ENCODE data around the gene ASB16. TPM values are rescaled to one million over a fixed set of nuclear protein-coding genes. Genes with fewer than 3 reads are reported as not detected.
A peak's percentile ranks its signal among the peaks of the same experiment; 100 is the strongest.

Gene ASB16
- total and polyA plus RNA-seq, 9 of the 15 experiments (the other 6 are each of a cell fraction or from before 2014, with no cell fraction given) = 0.03 to 0.07 TPM; not detected in 7

DNA sequence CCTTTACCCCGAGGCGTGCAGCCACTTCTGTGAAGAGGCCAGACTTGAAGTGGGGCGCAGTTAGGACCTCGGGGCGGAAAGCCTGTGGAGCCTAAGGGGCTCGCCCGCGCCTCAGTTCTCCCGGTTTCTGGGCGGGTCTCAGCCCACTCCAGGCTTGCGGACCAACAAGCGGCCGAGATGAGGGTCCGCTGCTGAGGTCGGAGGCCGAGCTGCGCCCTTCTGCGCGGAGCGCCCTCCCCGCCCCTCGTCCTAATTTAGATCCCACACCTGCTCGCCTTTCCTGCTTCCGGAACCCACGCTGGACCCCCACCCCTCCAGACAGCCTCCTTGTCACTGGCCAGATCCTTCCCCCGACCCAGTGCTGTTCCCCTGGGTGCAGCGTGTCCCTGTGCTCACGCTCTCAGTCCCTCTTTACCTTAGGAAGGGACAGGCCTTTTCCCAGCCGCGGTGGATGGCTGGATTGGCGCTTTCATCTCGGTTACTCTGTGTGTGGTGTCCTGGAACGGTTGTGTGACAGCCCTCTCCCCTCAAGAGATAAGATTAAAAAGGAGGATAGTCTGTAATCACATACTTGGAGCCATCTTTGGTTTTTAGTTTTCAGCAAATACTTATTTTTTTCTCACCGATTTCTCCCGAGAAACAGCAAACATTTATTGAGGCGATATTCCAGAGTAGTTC is 30.1 kb downstream of the ASB16 start (continued):
- TF ChIP-seq, protein P1, sequence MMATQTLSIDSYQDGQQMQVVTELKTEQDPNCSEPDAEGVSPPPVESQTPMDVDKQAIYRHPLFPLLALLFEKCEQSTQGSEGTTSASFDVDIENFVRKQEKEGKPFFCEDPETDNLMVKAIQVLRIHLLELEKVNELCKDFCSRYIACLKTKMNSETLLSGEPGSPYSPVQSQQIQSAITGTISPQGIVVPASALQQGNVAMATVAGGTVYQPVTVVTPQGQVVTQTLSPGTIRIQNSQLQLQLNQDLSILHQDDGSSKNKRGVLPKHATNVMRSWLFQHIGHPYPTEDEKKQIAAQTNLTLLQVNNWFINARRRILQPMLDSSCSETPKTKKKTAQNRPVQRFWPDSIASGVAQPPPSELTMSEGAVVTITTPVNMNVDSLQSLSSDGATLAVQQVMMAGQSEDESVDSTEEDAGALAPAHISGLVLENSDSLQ (IDR thresholded peaks at IDR 0.05) = peak; percentile 27; the same call in 1 of the 2 replicates
- TF ChIP-seq TCF7L2 (IDR thresholded peaks at IDR 0.05; ENCODE audit: low read depth, low read length) (no peak), ATF1 (CRISPR knock-in tag; IDR thresholded peaks at IDR 0.05) (no peak), ATF1 (tag; IDR thresholded peaks at IDR 0.05) (0 out of 2 replicates have a peak, but pooled peaks have one; percentile 33), L3MBTL2 (IDR thresholded peaks at IDR 0.05) (peak; percentile 10; the same call in 1 of the 2 replicates), ZNF24 (IDR thresholded peaks at IDR 0.05) (no peak), EP400 (IDR thresholded peaks at IDR 0.05) (peak; percentile 57; the same call in 1 of the 2 replicates), C11orf30 (IDR thresholded peaks at IDR 0.05; ENCODE audit: low read depth) (no peak), KLF13 (tag; IDR thresholded peaks at IDR 0.05; ENCODE audit: borderline replicate concordance, low read depth) (no peak)
- TF ChIP-seq, protein P2, sequence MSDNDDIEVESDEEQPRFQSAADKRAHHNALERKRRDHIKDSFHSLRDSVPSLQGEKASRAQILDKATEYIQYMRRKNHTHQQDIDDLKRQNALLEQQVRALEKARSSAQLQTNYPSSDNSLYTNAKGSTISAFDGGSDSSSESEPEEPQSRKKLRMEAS (CRISPR knock-in tag; IDR thresholded peaks at IDR 0.05) = 0 out of 2 replicates have a peak, but pooled peaks have one; percentile 7
- TF ChIP-seq, protein P3, sequence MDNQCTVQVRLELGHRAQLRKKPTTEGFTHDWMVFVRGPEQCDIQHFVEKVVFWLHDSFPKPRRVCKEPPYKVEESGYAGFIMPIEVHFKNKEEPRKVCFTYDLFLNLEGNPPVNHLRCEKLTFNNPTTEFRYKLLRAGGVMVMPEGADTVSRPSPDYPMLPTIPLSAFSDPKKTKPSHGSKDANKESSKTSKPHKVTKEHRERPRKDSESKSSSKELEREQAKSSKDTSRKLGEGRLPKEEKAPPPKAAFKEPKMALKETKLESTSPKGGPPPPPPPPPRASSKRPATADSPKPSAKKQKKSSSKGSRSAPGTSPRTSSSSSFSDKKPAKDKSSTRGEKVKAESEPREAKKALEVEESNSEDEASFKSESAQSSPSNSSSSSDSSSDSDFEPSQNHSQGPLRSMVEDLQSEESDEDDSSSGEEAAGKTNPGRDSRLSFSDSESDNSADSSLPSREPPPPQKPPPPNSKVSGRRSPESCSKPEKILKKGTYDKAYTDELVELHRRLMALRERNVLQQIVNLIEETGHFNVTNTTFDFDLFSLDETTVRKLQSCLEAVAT (IDR thresholded peaks at IDR 0.05) = no peak
- TF ChIP-seq, protein P4, sequence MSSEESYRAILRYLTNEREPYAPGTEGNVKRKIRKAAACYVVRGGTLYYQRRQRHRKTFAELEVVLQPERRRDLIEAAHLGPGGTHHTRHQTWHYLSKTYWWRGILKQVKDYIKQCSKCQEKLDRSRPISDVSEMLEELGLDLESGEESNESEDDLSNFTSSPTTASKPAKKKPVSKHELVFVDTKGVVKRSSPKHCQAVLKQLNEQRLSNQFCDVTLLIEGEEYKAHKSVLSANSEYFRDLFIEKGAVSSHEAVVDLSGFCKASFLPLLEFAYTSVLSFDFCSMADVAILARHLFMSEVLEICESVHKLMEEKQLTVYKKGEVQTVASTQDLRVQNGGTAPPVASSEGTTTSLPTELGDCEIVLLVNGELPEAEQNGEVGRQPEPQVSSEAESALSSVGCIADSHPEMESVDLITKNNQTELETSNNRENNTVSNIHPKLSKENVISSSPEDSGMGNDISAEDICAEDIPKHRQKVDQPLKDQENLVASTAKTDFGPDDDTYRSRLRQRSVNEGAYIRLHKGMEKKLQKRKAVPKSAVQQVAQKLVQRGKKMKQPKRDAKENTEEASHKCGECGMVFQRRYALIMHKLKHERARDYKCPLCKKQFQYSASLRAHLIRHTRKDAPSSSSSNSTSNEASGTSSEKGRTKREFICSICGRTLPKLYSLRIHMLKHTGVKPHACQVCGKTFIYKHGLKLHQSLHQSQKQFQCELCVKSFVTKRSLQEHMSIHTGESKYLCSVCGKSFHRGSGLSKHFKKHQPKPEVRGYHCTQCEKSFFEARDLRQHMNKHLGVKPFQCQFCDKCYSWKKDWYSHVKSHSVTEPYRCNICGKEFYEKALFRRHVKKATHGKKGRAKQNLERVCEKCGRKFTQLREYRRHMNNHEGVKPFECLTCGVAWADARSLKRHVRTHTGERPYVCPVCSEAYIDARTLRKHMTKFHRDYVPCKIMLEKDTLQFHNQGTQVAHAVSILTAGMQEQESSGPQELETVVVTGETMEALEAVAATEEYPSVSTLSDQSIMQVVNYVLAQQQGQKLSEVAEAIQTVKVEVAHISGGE (CRISPR knock-in tag; IDR thresholded peaks at IDR 0.05) = no peak
- TF ChIP-seq, protein P5, sequence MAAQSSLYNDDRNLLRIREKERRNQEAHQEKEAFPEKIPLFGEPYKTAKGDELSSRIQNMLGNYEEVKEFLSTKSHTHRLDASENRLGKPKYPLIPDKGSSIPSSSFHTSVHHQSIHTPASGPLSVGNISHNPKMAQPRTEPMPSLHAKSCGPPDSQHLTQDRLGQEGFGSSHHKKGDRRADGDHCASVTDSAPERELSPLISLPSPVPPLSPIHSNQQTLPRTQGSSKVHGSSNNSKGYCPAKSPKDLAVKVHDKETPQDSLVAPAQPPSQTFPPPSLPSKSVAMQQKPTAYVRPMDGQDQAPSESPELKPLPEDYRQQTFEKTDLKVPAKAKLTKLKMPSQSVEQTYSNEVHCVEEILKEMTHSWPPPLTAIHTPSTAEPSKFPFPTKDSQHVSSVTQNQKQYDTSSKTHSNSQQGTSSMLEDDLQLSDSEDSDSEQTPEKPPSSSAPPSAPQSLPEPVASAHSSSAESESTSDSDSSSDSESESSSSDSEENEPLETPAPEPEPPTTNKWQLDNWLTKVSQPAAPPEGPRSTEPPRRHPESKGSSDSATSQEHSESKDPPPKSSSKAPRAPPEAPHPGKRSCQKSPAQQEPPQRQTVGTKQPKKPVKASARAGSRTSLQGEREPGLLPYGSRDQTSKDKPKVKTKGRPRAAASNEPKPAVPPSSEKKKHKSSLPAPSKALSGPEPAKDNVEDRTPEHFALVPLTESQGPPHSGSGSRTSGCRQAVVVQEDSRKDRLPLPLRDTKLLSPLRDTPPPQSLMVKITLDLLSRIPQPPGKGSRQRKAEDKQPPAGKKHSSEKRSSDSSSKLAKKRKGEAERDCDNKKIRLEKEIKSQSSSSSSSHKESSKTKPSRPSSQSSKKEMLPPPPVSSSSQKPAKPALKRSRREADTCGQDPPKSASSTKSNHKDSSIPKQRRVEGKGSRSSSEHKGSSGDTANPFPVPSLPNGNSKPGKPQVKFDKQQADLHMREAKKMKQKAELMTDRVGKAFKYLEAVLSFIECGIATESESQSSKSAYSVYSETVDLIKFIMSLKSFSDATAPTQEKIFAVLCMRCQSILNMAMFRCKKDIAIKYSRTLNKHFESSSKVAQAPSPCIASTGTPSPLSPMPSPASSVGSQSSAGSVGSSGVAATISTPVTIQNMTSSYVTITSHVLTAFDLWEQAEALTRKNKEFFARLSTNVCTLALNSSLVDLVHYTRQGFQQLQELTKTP (IDR thresholded peaks at IDR 0.05; ENCODE audit: low read depth in 1 of 2, partially characterized antibody in 2 of 2) = no peak
